Measurements from ENCODE around the gene SIDT1.

Gene SIDT1

DNA sequence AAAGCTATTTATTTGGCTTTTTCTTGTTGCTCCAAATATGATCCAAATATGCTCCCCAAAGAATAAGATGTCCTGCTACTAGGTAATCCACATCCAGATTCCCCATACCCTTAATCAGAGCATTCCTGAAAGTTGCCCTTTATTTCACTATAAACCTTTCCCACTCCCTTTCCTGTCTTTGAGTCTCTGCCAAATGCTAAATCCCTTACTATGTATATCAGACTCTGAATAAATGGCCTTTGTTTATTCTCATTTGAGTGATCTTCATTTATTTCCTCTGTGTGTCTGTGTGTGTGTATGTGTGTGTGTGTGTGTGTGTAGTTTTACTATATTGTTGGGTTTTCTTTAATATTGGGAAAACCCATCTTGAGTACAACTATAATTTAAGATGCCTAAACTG lies 10.4 kb upstream of the SIDT1 start:
- TF ChIP-seq, protein P1, sequence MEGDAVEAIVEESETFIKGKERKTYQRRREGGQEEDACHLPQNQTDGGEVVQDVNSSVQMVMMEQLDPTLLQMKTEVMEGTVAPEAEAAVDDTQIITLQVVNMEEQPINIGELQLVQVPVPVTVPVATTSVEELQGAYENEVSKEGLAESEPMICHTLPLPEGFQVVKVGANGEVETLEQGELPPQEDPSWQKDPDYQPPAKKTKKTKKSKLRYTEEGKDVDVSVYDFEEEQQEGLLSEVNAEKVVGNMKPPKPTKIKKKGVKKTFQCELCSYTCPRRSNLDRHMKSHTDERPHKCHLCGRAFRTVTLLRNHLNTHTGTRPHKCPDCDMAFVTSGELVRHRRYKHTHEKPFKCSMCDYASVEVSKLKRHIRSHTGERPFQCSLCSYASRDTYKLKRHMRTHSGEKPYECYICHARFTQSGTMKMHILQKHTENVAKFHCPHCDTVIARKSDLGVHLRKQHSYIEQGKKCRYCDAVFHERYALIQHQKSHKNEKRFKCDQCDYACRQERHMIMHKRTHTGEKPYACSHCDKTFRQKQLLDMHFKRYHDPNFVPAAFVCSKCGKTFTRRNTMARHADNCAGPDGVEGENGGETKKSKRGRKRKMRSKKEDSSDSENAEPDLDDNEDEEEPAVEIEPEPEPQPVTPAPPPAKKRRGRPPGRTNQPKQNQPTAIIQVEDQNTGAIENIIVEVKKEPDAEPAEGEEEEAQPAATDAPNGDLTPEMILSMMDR (conservative IDR thresholded peaks at IDR 0.05; ENCODE audit: low read depth) = no peak
- no peak overlapping the region for H3K27ac ChIP-seq
- POLR2A ChIA-PET (ENCODE audit: low non-redundant PET) = no interaction called here
- CTCF ChIA-PET = interaction anchor here (0.6 kb wide), 1 partner anchor 8 kb away, joined by 3 read pairs; no protein-coding TSS in a partner anchor
- no peak for DNase-seq (ENCODE audit: low spot score)

DNA sequence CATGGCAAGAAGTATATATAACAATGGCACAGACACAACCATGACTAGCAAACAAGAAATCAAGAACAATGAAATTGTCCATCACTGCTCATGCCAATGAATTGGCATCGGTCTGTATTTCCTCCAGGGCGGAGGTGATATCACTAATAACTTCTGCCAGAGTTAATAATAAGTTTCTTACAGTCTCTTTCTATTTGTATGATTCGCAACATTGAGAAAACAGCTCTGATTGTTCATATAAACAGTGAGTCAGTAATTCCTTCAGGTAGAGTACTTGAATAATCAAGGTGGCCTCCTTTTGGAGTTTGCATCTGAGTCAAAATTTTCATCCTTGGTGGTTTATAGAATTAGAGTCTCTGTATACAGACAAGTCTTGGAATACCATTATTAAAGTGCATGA lies 9.1 kb upstream of the SIDT1 start:
- TF ChIP-seq, protein P1 (conservative IDR thresholded peaks at IDR 0.05; ENCODE audit: low read depth) = no peak
- CTCF ChIA-PET = no interaction called here
- POLR2A ChIA-PET (ENCODE audit: low non-redundant PET) = no interaction called here
- no peak for DNase-seq (ENCODE audit: low spot score)
- no peak overlapping the region for H3K27ac ChIP-seq

DNA sequence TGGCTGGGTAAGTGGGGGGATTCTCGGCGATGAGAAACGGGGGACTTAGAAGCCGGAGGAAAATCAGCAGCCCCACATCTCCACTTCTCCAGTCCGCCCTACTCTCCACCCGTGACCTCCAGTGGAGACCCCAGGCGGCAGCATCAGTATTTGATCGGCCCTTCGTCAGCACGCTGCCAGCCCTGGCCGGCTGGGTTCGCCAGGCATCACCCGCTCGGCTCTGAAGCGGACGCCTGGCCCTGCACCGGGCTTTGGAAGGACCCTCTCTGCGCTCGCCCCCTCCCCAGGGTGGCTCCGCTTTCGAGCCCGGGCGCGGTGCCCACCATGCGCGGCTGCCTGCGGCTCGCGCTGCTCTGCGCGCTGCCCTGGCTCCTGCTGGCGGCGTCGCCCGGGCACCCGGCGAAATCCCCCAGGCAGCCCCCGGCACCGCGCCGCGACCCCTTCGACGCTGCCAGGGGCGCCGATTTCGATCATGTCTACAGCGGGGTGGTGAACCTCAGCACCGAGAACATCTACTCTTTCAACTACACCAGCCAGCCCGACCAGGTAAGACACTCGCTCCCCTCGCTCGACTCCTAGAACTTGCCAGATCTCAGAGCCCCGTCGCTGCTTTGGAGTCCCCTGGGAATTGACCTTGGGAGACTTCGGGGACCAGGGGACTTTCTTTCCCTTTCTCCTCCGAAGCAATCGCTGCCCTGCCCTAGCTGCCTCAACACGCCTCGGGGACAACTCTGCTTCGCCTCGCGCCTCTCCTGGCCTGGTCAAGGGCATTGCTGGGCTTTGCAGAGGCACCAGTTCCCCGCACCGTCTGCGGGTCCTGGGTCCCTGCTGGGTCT lies 561 bp downstream of the SIDT1 start:
- DNase-seq (ENCODE audit: low spot score) = no peak
- H3K27ac ChIP-seq = no peak overlapping the region
- POLR2A ChIA-PET (ENCODE audit: low non-redundant PET) = no interaction called here
- TF ChIP-seq, protein P1 (conservative IDR thresholded peaks at IDR 0.05; ENCODE audit: low read depth) = no peak
- CTCF ChIA-PET = no interaction called here

DNA sequence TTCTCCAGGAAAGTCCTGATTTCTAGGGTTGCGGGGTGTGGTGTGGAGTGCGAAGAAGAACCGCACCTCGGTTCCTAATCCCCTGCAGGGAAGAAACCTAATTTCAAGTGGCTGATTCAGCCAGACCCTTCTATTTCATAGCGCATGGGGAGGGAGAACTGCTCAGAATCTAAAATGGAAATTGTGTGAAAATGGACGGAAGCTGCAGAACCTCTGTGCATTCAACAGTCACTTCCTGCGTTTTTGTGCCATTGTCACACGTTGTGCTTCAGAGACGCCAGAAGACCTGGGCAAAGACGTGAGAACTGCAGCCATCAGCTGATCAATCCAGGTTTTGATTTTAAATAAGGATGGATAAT lies 1.2 kb downstream of the SIDT1 start:
- TF ChIP-seq, protein P1 (conservative IDR thresholded peaks at IDR 0.05; ENCODE audit: low read depth) = no peak
- no peak for DNase-seq (ENCODE audit: low spot score)
- ChIA-PET CTCF (no interaction called here), POLR2A (ENCODE audit: low non-redundant PET) (no interaction called here)
- no peak overlapping the region for H3K27ac ChIP-seq

DNA sequence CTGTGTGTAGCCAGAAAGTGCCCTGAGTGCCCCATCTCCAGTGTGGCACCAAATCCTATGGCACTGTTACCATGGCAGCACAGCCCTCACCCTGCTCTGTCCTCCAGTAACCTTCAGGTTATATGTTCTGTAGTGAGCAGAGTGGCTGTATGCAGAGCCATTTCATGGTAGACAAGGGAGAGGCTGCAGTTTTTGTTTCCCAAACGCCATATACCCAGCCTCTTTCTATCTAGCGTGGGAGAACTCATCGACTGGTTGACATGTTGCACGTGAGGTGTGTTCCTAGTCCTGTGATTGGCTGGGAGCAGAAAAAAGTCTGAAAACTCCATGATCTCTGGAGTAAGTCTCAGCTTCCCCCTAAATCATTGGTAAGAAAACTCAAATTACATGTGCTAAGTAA lies 2.0 kb downstream of the SIDT1 start:
- ChIA-PET POLR2A (ENCODE audit: low non-redundant PET) (no interaction called here), CTCF (interaction anchor here (0.5 kb wide), 1 partner anchor 782 kb away, joined by 4 read pairs; no protein-coding TSS in a partner anchor)
- H3K27ac ChIP-seq = no peak overlapping the region
- DNase-seq (ENCODE audit: low spot score) = no peak
- TF ChIP-seq, protein P1 (conservative IDR thresholded peaks at IDR 0.05; ENCODE audit: low read depth) = no peak

DNA sequence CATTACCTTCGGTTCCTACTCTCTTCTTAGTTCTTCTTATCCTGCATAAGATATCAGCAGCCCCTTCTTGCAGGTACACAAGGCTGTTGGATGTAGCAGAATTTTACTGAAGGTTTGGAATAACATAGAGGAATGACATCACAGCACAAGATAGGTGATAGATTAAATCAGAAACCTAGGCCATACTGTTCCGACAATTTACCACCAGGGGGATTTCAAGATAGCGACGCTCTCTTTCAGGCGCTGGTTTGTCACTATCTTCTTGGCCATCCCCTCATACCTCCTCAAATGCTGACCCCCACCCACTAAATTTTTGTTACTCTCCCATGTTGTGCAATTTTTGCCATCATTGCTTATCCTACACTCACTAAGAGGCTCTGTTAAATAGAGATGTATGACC lies 3.5 kb downstream of the SIDT1 start:
- no peak overlapping the region for H3K27ac ChIP-seq
- ChIA-PET CTCF (interaction anchor here (0.7 kb wide), 1 partner anchor 17 kb away, joined by 4 read pairs; no protein-coding TSS in a partner anchor), POLR2A (ENCODE audit: low non-redundant PET) (no interaction called here)
- no peak for DNase-seq (ENCODE audit: low spot score)
- TF ChIP-seq, protein P1 (conservative IDR thresholded peaks at IDR 0.05; ENCODE audit: low read depth) = no peak

Measured in RWPE1 (cell line).